Lower lobe of right lung (tissue), 2 donors: ENCODE data around the gene ST8SIA1. TPM values are rescaled to one million over a fixed set of nuclear protein-coding genes. Genes with fewer than 3 reads are reported as not detected.
A peak's percentile ranks its signal among the peaks of the same experiment; 100 is the strongest.

ENCODE experiments used
- ATAC-seq, 2 donors: fragments of 200-7000 bp; cut with Tn5 transposase; one replicate each; pipeline ENCODE4 v1.9.1; 2020 to 2022; ENCODE audit warnings: mild to moderate bottlenecking in 2 of 2, moderate library complexity in 2 of 2
- DNase-seq: peaks from one replicate; pipeline ENCODE4 v3.0.0-alpha.2; 2020
- H3K27ac ChIP-seq: fragments of 200-600 bp; one replicate; pipeline ENCODE4 v1.8.0; 2022
- H3K27me3 ChIP-seq: fragments of 200-600 bp; one replicate; pipeline ENCODE4 v1.8.0; 2022; ENCODE audit warnings: low read depth
- H3K36me3 ChIP-seq: fragments of 200-600 bp; one replicate; pipeline ENCODE4 v1.8.0; 2022; ENCODE audit warnings: mild to moderate bottlenecking
- H3K4me1 ChIP-seq: fragments of 200-600 bp; one replicate; pipeline ENCODE4 v1.8.0; 2022
- H3K4me3 ChIP-seq: fragments of 200-600 bp; one replicate; pipeline ENCODE4 v1.8.0; 2022; ENCODE audit warnings: mild to moderate bottlenecking
- H3K9me3 ChIP-seq: fragments of 200-600 bp; one replicate; pipeline ENCODE4 v1.8.0; 2022
- intact Hi-C: fragments of 100-400 bp; cut with DNase I; formaldehyde crosslinking; loops from one replicate; pipeline ENCODE4 v1.11.0; 2022
- total RNA-seq: library from RNA; stranded (reverse); fragmentation: NEBNext Ultra II Directional; extraction: Animal tissue kit (Norgen Biotek cat#: 25700); gene quantifications from one replicate; pipeline ENCODE4 v1.2.1, GENCODE V29; 2021
- TF ChIP-seq, protein P1 (sequence below): fragments of 200-600 bp; IDR thresholded peaks from one replicate; pipeline ENCODE4 v1.8.0; 2022; ENCODE audit warnings: antibody characterized with exemption, mild to moderate bottlenecking
- donor health status: DM: no; HTN: yes; CAD: no; lungs with severe emphysema.

The ST8SIA1 gene
- total RNA-seq, 1 donor from 2014 or later, result 9.1 TPM

DNA sequence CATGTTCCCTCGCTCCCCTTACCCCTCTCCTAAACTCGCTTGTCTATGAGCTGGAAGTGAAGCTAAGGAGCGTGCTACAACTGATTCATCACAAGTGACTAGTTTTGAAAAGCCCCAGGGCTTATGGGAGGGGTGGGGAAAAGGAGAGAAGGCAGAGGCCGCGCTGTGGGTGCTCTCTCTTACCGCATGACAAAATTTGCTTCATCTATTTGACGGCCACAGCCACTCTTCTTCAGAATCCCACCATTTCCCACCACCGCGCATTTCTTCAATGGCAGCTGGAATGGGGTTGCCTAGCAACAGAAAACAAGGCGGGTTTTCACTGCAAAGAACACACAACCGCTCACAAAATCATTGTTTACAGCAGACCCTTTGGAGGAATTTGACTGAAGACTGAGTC lies 79.4 kb downstream of the ST8SIA1 start:
- no peaks in the 10 kb centered on the region for H3K4me1 ChIP-seq
- DNase-seq (no peak), ATAC-seq (no peak)
- H3K36me3 ChIP-seq, result no peaks in the 10 kb centered on the region
- H3K4me3 ChIP-seq, result no peak overlapping the region
- intact Hi-C loops, result no loop called here
- H3K27me3 ChIP-seq, result no peaks in the 10 kb centered on the region
- H3K9me3 ChIP-seq, result no peaks in the 10 kb centered on the region
- TF ChIP-seq, protein P1, sequence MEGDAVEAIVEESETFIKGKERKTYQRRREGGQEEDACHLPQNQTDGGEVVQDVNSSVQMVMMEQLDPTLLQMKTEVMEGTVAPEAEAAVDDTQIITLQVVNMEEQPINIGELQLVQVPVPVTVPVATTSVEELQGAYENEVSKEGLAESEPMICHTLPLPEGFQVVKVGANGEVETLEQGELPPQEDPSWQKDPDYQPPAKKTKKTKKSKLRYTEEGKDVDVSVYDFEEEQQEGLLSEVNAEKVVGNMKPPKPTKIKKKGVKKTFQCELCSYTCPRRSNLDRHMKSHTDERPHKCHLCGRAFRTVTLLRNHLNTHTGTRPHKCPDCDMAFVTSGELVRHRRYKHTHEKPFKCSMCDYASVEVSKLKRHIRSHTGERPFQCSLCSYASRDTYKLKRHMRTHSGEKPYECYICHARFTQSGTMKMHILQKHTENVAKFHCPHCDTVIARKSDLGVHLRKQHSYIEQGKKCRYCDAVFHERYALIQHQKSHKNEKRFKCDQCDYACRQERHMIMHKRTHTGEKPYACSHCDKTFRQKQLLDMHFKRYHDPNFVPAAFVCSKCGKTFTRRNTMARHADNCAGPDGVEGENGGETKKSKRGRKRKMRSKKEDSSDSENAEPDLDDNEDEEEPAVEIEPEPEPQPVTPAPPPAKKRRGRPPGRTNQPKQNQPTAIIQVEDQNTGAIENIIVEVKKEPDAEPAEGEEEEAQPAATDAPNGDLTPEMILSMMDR, result no peak
- no peak overlapping the region for H3K27ac ChIP-seq

DNA sequence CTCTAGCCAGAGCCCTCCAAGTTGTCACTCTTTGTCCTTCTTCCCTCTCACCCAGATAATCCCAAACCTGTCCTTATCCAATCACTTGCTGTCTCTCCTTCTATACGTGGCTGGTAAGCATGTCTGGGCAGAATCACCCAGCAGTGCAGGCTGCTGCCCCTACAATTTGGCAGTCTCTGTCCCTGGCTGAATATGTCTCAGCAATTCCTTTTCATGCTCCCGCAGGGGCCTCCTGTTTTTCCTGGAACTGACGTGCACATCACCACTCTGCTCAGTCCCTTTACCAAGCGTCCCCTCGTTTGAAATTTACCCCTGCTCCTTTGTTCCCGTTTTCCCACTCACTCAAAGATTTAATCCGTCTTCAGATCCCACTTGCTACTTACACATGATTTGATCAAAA lies 80.0 kb downstream of the ST8SIA1 start:
- Histone ChIP-seq H3K27me3 (no peaks in the 10 kb centered on the region), H3K4me1 (no peaks in the 10 kb centered on the region), H3K27ac (no peak overlapping the region), H3K36me3 (no peaks in the 10 kb centered on the region), H3K4me3 (no peak overlapping the region), H3K9me3 (no peaks in the 10 kb centered on the region)
- no peak for ATAC-seq
- DNase-seq, result no peak
- TF ChIP-seq, protein P1, result no peak
- intact Hi-C loops, result no loop called here

DNA sequence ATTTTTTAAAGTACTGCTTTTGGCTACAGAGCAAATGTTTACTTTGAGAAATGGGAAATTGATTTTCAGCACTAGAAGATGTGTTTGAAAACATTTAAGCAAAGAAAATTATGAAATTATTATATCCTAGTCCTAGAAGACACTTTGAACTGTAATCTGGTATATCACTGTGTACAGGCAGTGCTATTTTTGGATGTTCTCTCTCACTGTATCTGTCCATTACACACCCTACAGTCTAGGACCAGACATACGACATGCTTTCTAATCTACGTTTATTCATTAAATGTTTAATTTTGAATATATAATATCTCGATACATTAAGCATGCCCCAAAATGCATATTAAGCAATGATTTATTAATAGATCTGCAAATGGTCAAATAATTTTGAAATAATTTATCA lies 82.5 kb downstream of the ST8SIA1 start:
- TF ChIP-seq, protein P1, result no peak
- no peaks in the 10 kb centered on the region for H3K4me1 ChIP-seq

DNA sequence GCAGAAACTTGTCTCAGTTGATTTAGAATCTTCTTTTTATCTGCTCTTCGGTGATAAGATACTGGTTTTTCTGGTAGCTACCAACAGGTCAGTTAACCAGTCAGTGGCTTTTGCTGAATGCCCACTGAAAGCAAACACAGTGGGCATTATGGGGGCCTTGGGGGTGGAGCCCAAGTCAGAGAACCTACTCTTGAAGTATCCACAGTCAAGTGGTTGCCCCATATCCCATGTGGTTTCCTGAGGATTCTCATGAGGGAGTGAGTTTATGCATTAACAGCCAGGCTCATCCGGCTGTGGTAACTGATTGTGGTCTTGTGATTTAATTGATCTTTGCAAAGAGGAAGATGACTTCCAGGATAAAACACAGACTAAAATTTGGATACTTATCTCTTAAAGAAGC lies 83.7 kb downstream of the ST8SIA1 start:
- Histone ChIP-seq H3K4me3 (no peak overlapping the region), H3K36me3 (no peaks in the 10 kb centered on the region), H3K4me1 (no peaks in the 10 kb centered on the region), H3K9me3 (no peaks in the 10 kb centered on the region), H3K27me3 (no peaks in the 10 kb centered on the region), H3K27ac (no peak overlapping the region)
- TF ChIP-seq, protein P1, result no peak
- ATAC-seq (no peak), DNase-seq (no peak)
- intact Hi-C loops, result no loop called here

More for the DNA sequence above, 82.5 kb downstream of the ST8SIA1 start:
- ATAC-seq (no peak), DNase-seq (no peak)
- H3K4me3 ChIP-seq, result no peak overlapping the region
- no peaks in the 10 kb centered on the region for H3K36me3 ChIP-seq
- no peaks in the 10 kb centered on the region for H3K9me3 ChIP-seq
- intact Hi-C loops, result no loop called here
- H3K27me3 ChIP-seq, result no peaks in the 10 kb centered on the region
- H3K27ac ChIP-seq, result no peak overlapping the region

DNA sequence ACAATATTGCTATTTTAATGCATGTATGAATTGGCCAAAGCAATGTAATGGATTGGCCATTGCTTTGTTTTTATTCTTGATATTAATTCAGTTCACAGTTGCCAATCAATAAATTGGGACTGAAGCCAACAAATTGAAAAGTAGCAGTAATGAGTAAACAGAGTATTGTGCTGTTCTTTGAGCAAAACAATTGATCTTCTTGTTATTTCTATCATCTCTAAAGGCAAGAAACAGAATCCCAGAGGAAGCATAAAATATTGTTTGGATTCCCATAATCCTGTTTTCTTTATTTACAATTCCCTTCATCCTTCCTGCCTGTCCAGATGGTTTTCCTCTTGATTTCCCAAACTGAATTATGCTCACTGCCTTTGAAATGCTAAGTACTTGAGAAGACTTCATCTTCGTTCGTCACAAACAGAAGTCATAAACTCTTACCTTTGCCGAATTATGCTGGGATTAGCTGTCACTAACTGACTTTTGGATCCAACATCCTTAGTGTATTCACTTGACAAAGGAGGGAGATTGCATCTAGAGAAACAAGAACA lies 85.9 kb downstream of the ST8SIA1 start:
- H3K4me1 ChIP-seq, result no peaks in the 10 kb centered on the region
- H3K27ac ChIP-seq, result no peak overlapping the region
- no peaks in the 10 kb centered on the region for H3K36me3 ChIP-seq
- no peak for DNase-seq
- intact Hi-C loops, result no loop called here
- TF ChIP-seq, protein P1, result no peak
- no peak overlapping the region for H3K4me3 ChIP-seq
- H3K27me3 ChIP-seq, result no peaks in the 10 kb centered on the region
- ATAC-seq, result no peak
- H3K9me3 ChIP-seq, result no peaks in the 10 kb centered on the region

DNA sequence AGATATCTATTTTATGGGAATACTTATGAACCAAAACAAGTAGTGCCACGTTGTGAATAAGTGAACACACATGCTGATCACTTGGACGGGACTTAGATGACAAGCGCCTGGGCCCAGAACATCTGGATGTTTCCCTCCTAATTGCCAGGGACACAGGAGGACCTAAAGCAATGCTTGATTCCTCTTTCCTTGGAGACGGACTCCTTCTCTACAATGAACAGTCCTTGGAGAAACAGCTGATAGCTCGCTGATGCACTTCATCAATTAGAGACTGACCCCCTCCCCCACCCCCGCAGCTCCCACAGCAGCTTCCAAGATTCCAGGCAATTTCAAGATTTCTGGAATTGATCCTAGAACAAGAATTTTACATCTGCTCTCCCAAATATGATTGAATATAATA lies 86.4 kb downstream of the ST8SIA1 start:
- intact Hi-C loops, result no loop called here
- no peaks in the 10 kb centered on the region for H3K36me3 ChIP-seq
- TF ChIP-seq, protein P1, result no peak
- no peaks in the 10 kb centered on the region for H3K27me3 ChIP-seq
- H3K9me3 ChIP-seq, result no peaks in the 10 kb centered on the region
- H3K27ac ChIP-seq, result no peak overlapping the region
- no peak overlapping the region for H3K4me3 ChIP-seq
- no peaks in the 10 kb centered on the region for H3K4me1 ChIP-seq
- no peak for DNase-seq
- ATAC-seq, result peak; percentile 62 to 69
